ENCODE results near the gene RNF25. TPM values are rescaled to one million over a fixed set of nuclear protein-coding genes. Genes with fewer than 3 reads are reported as not detected.

The RNF25 gene, protein sequence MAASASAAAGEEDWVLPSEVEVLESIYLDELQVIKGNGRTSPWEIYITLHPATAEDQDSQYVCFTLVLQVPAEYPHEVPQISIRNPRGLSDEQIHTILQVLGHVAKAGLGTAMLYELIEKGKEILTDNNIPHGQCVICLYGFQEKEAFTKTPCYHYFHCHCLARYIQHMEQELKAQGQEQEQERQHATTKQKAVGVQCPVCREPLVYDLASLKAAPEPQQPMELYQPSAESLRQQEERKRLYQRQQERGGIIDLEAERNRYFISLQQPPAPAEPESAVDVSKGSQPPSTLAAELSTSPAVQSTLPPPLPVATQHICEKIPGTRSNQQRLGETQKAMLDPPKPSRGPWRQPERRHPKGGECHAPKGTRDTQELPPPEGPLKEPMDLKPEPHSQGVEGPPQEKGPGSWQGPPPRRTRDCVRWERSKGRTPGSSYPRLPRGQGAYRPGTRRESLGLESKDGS
- total RNA-seq (2021): 24.6 and 27.2 TPM in 2 replicates
- percentile 75 among the genes with signal in this experiment for Bru-seq, nascent RNA
- BruChase-seq, experiment 1, labeled RNA remaining after a 2-hour chase: percentile 66 among the genes with signal in this experiment
- BruChase-seq, experiment 2, labeled RNA remaining after a 6-hour chase: percentile 75 among the genes with signal in this experiment
- long read RNA-seq, transcript RNF25-201 (10 exons, 1,914 nt): major isoform, 13 of 21 reads
- long read RNA-seq, partial matches to known transcripts: 1 of 21 reads
- long read RNA-seq, other reads (novel, unspliced or antisense): 6 of 21 reads

DNA sequence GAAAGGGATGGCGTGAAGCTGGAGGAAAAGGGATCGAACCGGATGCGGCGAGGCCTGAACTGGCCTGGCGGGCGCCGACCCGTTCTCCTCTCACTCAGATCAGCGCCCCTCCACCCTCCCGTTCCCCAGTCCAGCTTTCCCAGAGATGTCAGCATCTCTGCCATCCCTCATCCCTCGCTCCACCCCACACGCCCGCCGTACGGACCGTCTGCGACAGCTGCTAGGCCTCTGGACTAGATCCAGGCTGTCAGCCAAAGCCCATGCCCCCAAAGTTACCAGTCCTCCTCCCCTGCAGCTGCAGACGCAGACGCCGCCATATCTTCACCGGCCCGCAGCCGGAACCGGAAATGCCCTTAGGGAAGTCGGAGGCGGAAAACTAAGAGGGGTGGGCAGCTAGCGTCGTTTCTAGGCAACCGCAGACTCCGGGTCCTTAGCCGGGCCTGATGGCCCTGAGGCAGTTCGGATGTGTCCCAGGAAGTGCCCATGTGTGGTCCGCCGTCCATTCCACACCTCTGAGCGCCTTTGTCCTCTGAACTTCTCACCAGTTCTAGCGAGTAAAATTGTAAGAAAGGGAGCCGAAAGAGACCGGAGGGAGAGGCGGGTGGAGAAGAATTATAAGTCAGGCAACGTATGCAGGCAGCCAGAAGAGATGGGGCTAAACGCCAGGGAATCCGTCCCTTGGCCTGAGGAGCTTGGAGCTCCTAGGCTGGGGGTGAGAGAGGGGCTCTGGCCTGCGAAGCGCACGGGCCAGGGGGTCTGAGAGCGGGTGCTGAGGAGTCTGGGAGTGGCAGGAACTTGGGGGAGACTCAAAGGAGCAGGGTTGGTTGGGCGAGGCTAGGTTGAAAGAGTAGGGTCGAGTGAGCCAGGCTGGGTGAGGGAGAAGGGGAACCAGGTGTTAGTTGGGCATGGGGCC, at the start of gene RNF25, which contains the start of gene STK36:
Gene RNF25 (minus strand): TSS at position 349 of the 913 bp plus-strand sequence. CDS start 32 bp downstream, at position 317.
Gene STK36 (plus strand): TSS at position 433 of the 913 bp plus-strand sequence. CDS start 744 bp downstream, outside the sequence.
- peak within 1 kb of the TSS; percentile 97 for H3K4me2 ChIP-seq
- H3K9me3 ChIP-seq (ENCODE audit: insufficient read depth, low read depth): no peaks in the 10 kb centered on the region
- H3K36me3 ChIP-seq (ENCODE audit: low read depth): peaks cover 8% of the 10 kb centered on the region; the same call in 1 of the 2 replicates
- no peaks in the 10 kb centered on the region for H4K20me1 ChIP-seq (ENCODE audit: insufficient read depth)
- peaks cover 27% of the 10 kb centered on the region for H3K79me2 ChIP-seq (ENCODE audit: low read depth)
- TF ChIP-seq EZH2 (IDR thresholded peaks at IDR 0.05; ENCODE audit: low read depth): no peak
- TF ChIP-seq, protein P1, sequence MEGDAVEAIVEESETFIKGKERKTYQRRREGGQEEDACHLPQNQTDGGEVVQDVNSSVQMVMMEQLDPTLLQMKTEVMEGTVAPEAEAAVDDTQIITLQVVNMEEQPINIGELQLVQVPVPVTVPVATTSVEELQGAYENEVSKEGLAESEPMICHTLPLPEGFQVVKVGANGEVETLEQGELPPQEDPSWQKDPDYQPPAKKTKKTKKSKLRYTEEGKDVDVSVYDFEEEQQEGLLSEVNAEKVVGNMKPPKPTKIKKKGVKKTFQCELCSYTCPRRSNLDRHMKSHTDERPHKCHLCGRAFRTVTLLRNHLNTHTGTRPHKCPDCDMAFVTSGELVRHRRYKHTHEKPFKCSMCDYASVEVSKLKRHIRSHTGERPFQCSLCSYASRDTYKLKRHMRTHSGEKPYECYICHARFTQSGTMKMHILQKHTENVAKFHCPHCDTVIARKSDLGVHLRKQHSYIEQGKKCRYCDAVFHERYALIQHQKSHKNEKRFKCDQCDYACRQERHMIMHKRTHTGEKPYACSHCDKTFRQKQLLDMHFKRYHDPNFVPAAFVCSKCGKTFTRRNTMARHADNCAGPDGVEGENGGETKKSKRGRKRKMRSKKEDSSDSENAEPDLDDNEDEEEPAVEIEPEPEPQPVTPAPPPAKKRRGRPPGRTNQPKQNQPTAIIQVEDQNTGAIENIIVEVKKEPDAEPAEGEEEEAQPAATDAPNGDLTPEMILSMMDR (conservative IDR thresholded peaks at IDR 0.05): no peak
- peak within 1 kb of the TSS; percentile 77 for H3K4me3 ChIP-seq
- POLR2A ChIA-PET (ENCODE audit: unreplicated experiment): interaction anchor here (0.5 to 0.6 kb wide), 2 partner anchors 39 to 389 kb away, joined by 3 to 4 read pairs; no protein-coding TSS in a partner anchor
- no peaks in the 10 kb centered on the region for H3K27me3 ChIP-seq (ENCODE audit: insufficient read depth, low read depth)
- H3F3A ChIP-seq (ENCODE audit: insufficient read depth, low read depth): peaks cover 18% of the 10 kb centered on the region; the same call in 1 of the 2 replicates
- peaks cover 15% of the 10 kb centered on the region for H3K4me1 ChIP-seq (replicated peaks; ENCODE audit: insufficient read depth)
- peak within 1 kb of the TSS; percentile 91 for H2AFZ ChIP-seq
- no peaks in the 10 kb centered on the region for H3K9me2 ChIP-seq (ENCODE audit: insufficient read depth)
- intact Hi-C loops (cut with micrococcal nuclease; ENCODE audit: unreplicated experiment): no loop called here
- peak; percentile 63 to 70 for DNase-seq
- peak within 1 kb of the TSS; percentile 60 for H3K27ac ChIP-seq
- no TSS peak for BruUV-seq (replicated peaks)
- CTCF ChIA-PET: interaction anchor here (1.3 kb wide), 1 partner anchor 13 kb away, joined by 4 read pairs; the partner anchor contains the start of genes BCS1L and ZNF142

DNA sequence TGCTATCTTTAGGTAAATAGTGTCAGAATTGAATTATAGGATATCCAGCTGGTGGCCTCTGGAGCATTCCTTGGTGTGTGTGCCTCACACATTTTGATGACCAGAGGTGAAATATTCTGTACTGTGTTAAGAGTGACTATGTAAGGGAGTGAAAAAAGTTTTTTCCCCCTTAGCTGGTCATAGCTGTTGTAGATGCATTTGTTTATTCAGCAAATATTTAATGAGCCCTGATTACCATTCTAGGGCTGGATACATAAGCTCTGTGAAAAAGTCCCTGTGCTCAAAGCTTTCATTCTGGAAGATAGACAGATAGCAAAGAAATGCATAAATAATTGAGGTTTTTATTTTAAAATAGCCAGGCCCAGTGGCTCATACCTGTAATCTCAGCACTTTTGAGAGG, 49.7 kb upstream of the RNF25 start:
- Histone ChIP-seq H3F3A (ENCODE audit: insufficient read depth, low read depth) (peaks cover 29% of the 10 kb centered on the region), H3K27me3 (ENCODE audit: insufficient read depth, low read depth) (no peaks in the 10 kb centered on the region), H3K4me2 (no peak overlapping the region), H3K4me1 (replicated peaks; ENCODE audit: insufficient read depth) (peaks cover 17% of the 10 kb centered on the region), H3K36me3 (ENCODE audit: low read depth) (peaks cover 13% of the 10 kb centered on the region), H3K9me3 (ENCODE audit: insufficient read depth, low read depth) (peaks cover 11% of the 10 kb centered on the region; the same call in 1 of the 2 replicates), H3K79me2 (ENCODE audit: low read depth) (peaks cover 92% of the 10 kb centered on the region), H3K9me2 (ENCODE audit: insufficient read depth) (no peaks in the 10 kb centered on the region), H3K4me3 (no peak overlapping the region), H4K20me1 (ENCODE audit: insufficient read depth) (peaks cover 20% of the 10 kb centered on the region; the same call in 1 of the 2 replicates), H2AFZ (no peak overlapping the region), H3K27ac (no peak overlapping the region)
- DNase-seq: no peak
- TF ChIP-seq, protein P1 (conservative IDR thresholded peaks at IDR 0.05): no peak
- no peak for TF ChIP-seq EZH2 (IDR thresholded peaks at IDR 0.05; ENCODE audit: low read depth)
- BruUV-seq (replicated peaks): no TSS peak
- CTCF ChIA-PET: interaction anchor here (0.6 kb wide), 1 partner anchor 15 kb away, joined by 3 read pairs; no protein-coding TSS in a partner anchor
- POLR2A ChIA-PET (ENCODE audit: unreplicated experiment): interaction anchor here (0.6 kb wide), 1 partner anchor 66 kb away, joined by 3 read pairs; no protein-coding TSS in a partner anchor
- intact Hi-C loops (cut with micrococcal nuclease; ENCODE audit: unreplicated experiment): no loop called here

Measured in PC-9 (cell line).